Astrocyte (in vitro differentiated cells and primary cell): ENCODE data around the gene PKD1. TPM values are rescaled to one million over a fixed set of nuclear protein-coding genes. Genes with fewer than 3 reads are reported as not detected.

Source experiments
- DNase-seq: peaks from one replicate; pipeline ENCODE4 v3.0.0-alpha.2; 2010; ENCODE audit warnings: low read depth
- FAIRE-seq: peaks from 2 replicates; lab custom pipeline; 2011; peaks lifted over from hg19 to GRCh38; lab: Jason Lieb, UNC
- H2AFZ ChIP-seq: 2 replicates; pipeline ENCODE4 v1.6.0; 2012; ENCODE audit warnings: low read depth, low read length, inconsistent platforms
- H3K27ac ChIP-seq: 2 replicates; pipeline ENCODE4 v1.5.1; 2011; ENCODE audit warnings: low read depth, low read length, inconsistent platforms
- H3K27me3 ChIP-seq: 2 replicates; pipeline ENCODE4 v1.6.0; 2011; ENCODE audit warnings: low read length, inconsistent platforms; ENCODE audit not compliant: insufficient read depth
- H3K36me3 ChIP-seq: 2 replicates; pipeline ENCODE4 v1.5.1; 2011; ENCODE audit warnings: low read length, inconsistent platforms; ENCODE audit not compliant: insufficient read depth
- H3K4me1 ChIP-seq: 2 replicates; pipeline ENCODE4 v1.5.1; 2011; ENCODE audit warnings: low read length, inconsistent platforms; ENCODE audit not compliant: insufficient read depth
- H3K4me2 ChIP-seq: 2 replicates; pipeline ENCODE4 v1.6.0; 2012; ENCODE audit warnings: low read length, inconsistent platforms
- H3K4me3 ChIP-seq: 2 replicates; pipeline ENCODE4 v1.5.1; 2011; ENCODE audit warnings: low read depth, mild to moderate bottlenecking, low read length, inconsistent platforms; ENCODE audit not compliant: insufficient read depth
- H3K79me2 ChIP-seq: 2 replicates; pipeline ENCODE4 v1.6.0; 2012; ENCODE audit warnings: mild to moderate bottlenecking, low read length, inconsistent platforms; ENCODE audit not compliant: insufficient read depth
- H3K9ac ChIP-seq: 2 replicates; pipeline ENCODE4 v1.6.0; 2012; ENCODE audit warnings: mild to moderate bottlenecking, low read length, inconsistent platforms
- H3K9me3 ChIP-seq: 2 replicates; pipeline ENCODE4 v1.5.1; 2012; ENCODE audit warnings: low read depth, mild to moderate bottlenecking, low read length, inconsistent platforms; ENCODE audit not compliant: insufficient read depth
- H4K20me1 ChIP-seq: 2 replicates; pipeline ENCODE4 v1.6.0; 2012; ENCODE audit warnings: low read length, inconsistent platforms; ENCODE audit not compliant: insufficient read depth
- H3K27ac Mint-ChIP-seq: one replicate; pipeline ENCODE4 v1.8.0; 2021; ENCODE audit warnings: mild to moderate bottlenecking, mixed read lengths; ENCODE audit not compliant: unreplicated experiment
- H3K27me3 Mint-ChIP-seq: one replicate; pipeline ENCODE4 v1.8.0; 2021; ENCODE audit warnings: low read depth, mixed read lengths; ENCODE audit not compliant: unreplicated experiment
- H3K36me3 Mint-ChIP-seq: one replicate; pipeline ENCODE4 v1.8.0; 2021; ENCODE audit warnings: low read depth, mixed read lengths; ENCODE audit not compliant: unreplicated experiment
- H3K4me1 Mint-ChIP-seq: one replicate; pipeline ENCODE4 v1.8.0; 2021; ENCODE audit warnings: low read depth, mixed read lengths; ENCODE audit not compliant: unreplicated experiment
- H3K4me3 Mint-ChIP-seq: one replicate; pipeline ENCODE4 v1.8.0; 2021; ENCODE audit warnings: mild to moderate bottlenecking, moderate library complexity, mixed read lengths; ENCODE audit not compliant: unreplicated experiment
- H3K9me3 Mint-ChIP-seq: one replicate; pipeline ENCODE4 v1.8.0; 2021; ENCODE audit warnings: mild to moderate bottlenecking, mixed read lengths; ENCODE audit not compliant: unreplicated experiment
- CTCF ChIP-seq: IDR thresholded peaks from 2 replicates; pipeline ENCODE4 v1.5.1; 2011; ENCODE audit warnings: low read depth, mild to moderate bottlenecking, inconsistent platforms, low read length, moderate library complexity; ENCODE audit not compliant: insufficient read depth
- EZH2 ChIP-seq: IDR thresholded peaks from 2 replicates; pipeline ENCODE4 v1.6.1; 2012; ENCODE audit warnings: mild to moderate bottlenecking, low read length, inconsistent platforms; ENCODE audit not compliant: insufficient read depth
- total RNA-seq: library from RNA; stranded (reverse); gene quantifications from 2 replicates; pipeline ENCODE4 v1.2.1, GENCODE V29; 2021

Gene PKD1
- total RNA-seq, 1 donor from 2014 or later, result 112 TPM

DNA sequence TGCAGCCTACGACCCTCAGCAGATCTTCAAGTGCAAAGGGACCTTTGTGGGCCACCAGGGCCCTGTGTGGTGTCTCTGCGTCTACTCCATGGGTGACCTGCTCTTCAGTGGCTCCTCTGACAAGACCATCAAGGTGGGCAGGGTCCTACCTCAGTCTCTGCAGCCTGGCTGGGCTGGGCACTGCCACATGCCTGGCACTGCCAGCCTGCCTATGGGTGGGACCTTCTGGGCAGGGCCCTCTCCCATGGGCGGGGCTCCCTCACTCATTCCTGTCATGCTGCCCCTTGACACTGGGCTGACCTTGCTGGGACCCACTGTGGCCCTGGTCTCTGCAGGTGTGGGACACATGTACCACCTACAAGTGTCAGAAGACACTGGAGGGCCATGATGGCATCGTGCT lies 38.2 kb upstream of the PKD1 start:
- H3K79me2 ChIP-seq, result no peaks in the 10 kb centered on the region
- no peaks in the 10 kb centered on the region for H3K4me1 ChIP-seq
- no peak overlapping the region for H3K9ac ChIP-seq
- no peaks in the 10 kb centered on the region for H3K4me1 Mint-ChIP-seq
- no peaks in the 10 kb centered on the region for H3K27me3 Mint-ChIP-seq
- no peak overlapping the region for H3K4me3 Mint-ChIP-seq
- H3K27me3 ChIP-seq, result no peaks in the 10 kb centered on the region
- peaks cover 3% of the 10 kb centered on the region for H3K36me3 Mint-ChIP-seq
- DNase-seq (no peak), FAIRE-seq (no peak)
- no peak overlapping the region for H3K27ac Mint-ChIP-seq
- no peak overlapping the region for H2AFZ ChIP-seq
- H4K20me1 ChIP-seq, result peaks cover 12% of the 10 kb centered on the region
- H3K4me3 ChIP-seq, result no peak overlapping the region
- H3K36me3 ChIP-seq, result no peaks in the 10 kb centered on the region
- no peak overlapping the region for H3K4me2 ChIP-seq
- H3K9me3 ChIP-seq, result no peaks in the 10 kb centered on the region
- H3K27ac ChIP-seq, result no peak overlapping the region
- no peaks in the 10 kb centered on the region for H3K9me3 Mint-ChIP-seq
- TF ChIP-seq EZH2, result no peak
- no peak for TF ChIP-seq CTCF

GRCh38 chr16:2173366-2173765 lies 37.7 kb upstream of the PKD1 start:
- DNase-seq (no peak), FAIRE-seq (no peak)
- Mint-ChIP-seq H3K27me3 (no peaks in the 10 kb centered on the region), H3K9me3 (no peaks in the 10 kb centered on the region), H3K36me3 (peaks cover 4% of the 10 kb centered on the region), H3K4me1 (no peaks in the 10 kb centered on the region), H3K27ac (no peak overlapping the region), H3K4me3 (no peak overlapping the region)
- Histone ChIP-seq H3K9me3 (no peaks in the 10 kb centered on the region), H3K9ac (no peak overlapping the region), H3K27me3 (no peaks in the 10 kb centered on the region), H3K79me2 (no peaks in the 10 kb centered on the region), H3K4me3 (no peak overlapping the region), H4K20me1 (peaks cover 16% of the 10 kb centered on the region), H3K27ac (no peak overlapping the region), H3K4me2 (no peak overlapping the region), H2AFZ (no peak overlapping the region), H3K4me1 (no peaks in the 10 kb centered on the region), H3K36me3 (peaks cover under 1% of the 10 kb centered on the region)
- TF ChIP-seq CTCF, result no peak
- TF ChIP-seq EZH2, result no peak

GRCh38 chr16:2172688-2173335 lies 37.1 kb upstream of the PKD1 start:
- Histone ChIP-seq H3K27me3 (no peaks in the 10 kb centered on the region), H3K4me2 (no peak overlapping the region), H3K9ac (no peak overlapping the region), H3K4me3 (no peak overlapping the region), H4K20me1 (peaks cover 22% of the 10 kb centered on the region), H3K79me2 (no peaks in the 10 kb centered on the region), H3K27ac (no peak overlapping the region), H3K4me1 (no peaks in the 10 kb centered on the region), H2AFZ (no peak overlapping the region), H3K36me3 (peaks cover 2% of the 10 kb centered on the region), H3K9me3 (no peaks in the 10 kb centered on the region)
- no peaks in the 10 kb centered on the region for H3K27me3 Mint-ChIP-seq
- TF ChIP-seq CTCF (no peak), EZH2 (no peak)
- no peak overlapping the region for H3K4me3 Mint-ChIP-seq
- no peaks in the 10 kb centered on the region for H3K4me1 Mint-ChIP-seq
- peak overlapping the region; percentile 47 for H3K27ac Mint-ChIP-seq
- DNase-seq (no peak), FAIRE-seq (no peak)
- H3K9me3 Mint-ChIP-seq, result no peaks in the 10 kb centered on the region
- peaks cover 5% of the 10 kb centered on the region for H3K36me3 Mint-ChIP-seq
